ENCODE measurements around the gene MAP6.
A peak's percentile ranks its signal among the peaks of the same experiment; 100 is the strongest.

MAP6 gene

GRCh38 chr11:75631086-75631730 lies 37.6 kb downstream of the MAP6 start:
- DNase-seq (ENCODE audit: low spot score) = no peak

DNA sequence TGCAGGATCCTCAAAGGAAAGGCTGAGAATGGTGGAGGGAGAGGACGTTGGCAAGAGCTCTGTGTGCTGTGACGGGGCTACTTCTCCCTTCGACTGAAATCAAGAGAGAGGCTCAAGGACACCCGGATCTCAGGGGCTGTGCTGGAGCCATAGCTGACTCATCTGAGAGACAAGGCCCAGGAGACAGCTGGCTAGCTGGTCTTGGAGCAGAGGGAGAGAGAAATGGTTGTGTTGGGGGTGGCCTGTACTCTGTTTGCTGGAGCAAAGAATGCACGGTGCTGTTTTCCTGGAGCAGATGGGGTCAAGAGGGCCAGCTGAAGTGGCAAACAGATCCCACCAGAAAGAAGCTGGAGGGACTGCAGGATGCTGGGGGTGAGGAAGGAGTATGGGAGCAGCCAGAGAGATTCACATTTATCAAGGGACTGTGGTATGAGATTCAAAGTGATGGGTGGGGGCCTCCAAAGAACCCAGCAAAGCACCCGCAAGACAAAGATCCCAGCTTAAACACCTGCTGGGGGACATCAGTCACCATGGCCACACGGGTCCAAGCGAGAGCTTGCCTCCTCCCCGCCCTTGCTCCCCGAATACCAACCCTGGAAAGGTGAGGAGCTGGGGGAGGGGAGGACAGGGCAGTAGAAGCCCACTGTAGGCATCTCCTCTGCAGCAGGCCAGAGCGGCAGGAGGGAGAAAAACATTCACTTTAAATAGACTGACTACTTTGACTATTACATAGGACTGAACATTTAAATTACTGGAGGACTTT lies 40.8 kb downstream of the MAP6 start:
- DNase-seq (ENCODE audit: low spot score) = no peak

DNA sequence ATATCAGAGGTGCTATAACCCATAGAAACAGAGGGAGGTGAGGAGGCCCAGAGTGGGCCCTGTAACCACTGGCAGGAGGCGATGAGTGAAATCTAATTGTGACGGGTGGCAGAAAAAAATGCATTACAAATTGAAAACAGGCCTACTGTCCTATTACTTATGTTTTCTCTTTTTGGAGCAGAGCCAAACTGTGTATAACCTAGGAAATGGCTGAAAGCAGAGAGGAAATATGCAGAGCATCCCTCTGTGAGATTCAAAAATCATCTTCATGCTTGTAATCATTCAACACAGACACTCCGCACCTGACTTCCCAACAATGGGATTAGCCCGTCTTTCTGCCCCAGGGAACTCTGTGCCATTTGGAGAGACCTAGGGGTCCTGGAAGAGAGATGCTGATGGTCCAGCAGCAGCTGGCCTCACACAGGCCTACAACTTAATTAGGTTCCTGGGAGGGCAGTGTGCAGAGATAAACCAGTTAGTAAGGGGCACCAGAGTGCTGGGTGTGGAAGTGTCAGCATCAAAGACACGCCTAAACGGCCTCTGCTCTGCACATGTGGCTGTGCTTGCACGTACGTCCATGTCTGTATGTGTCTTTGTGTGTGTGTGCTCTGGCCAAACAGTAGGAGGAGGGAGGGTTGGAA lies 41.8 kb downstream of the MAP6 start:
- DNase-seq (ENCODE audit: low spot score) = no peak

GRCh38 chr11:75625991-75626888 lies 42.6 kb downstream of the MAP6 start:
- no peak for DNase-seq (ENCODE audit: low spot score)

DNA sequence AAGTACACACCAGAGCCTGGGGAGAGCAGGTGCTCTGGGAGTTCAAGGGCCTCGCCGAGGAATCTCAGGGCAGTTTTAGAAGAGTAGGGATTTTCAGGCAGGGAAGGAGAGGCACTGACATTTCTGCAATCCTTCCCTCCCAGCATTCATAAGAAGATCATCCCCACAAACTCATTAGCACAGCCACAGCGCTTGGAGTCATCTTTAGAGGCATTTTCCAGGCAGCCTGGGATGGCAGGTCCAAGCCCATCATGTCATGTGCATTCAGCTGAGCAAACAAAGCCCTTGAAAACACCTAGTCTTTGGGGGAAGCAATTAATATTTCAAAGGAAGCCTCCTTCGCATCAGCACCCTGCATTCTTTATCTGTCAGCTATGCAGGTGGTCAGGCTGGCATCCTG lies 43.8 kb downstream of the MAP6 start:
- DNase-seq (ENCODE audit: low spot score) = no peak

DNA sequence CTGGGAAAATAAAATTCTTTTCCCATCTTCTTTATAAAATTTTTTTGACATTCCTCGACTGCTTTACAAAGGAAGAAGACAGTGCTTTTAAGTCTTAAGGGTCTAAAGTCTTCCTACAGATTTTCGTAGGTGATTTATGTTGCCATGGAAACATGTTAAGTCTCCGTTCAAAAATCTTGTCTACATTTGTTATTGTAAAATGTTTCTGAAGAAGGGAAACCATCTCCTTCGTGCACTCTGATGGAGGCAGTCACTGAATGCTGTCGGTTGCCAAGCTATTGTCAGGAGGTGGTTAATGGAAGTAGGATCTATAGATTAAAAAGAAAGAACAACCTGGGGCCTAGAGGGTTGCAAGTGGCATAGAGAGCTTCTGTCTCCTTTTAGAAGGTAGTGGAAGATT lies 52.6 kb downstream of the MAP6 start:
- no peak for DNase-seq (ENCODE audit: low spot score)

DNA sequence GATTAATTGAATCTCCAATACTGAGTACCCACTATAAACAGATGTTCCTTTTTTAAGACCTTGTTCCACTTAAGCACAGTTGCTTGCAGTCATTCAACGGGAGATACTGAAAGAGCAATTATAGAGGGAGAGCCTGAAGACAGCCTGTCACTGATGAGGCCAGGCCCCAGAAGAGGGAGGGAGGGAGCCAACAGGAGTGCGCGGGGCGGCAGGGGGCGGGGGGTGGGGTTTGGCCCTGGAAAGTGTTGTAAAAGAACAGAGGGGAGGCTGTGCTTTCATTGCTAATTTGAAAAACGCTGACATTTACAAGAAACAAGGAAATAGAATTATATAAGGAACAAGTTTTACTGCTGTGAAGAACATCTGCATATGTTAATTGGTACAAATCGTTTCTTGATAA lies 53.1 kb downstream of the MAP6 start:
- DNase-seq (ENCODE audit: low spot score) = no peak

DNA sequence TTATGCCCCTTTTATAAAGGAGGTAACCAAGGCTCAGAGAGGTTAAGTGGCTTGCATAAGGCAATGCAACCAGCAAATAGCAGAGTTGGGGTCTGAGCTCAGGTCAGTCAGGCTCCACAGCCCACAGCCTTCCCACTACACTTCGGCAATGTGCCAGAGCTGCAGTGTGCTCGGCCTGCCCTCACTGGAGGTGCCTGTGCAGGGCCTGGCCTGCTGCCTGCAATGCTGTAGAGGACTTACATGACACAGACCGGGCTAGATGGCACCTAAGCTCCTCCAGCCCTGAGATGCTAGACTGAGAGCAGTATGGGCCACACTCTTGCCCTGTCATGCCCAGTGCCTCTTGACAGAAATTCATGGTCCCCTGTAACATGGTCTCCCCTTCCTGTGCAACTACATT lies 57.0 kb downstream of the MAP6 start:
- no peak for DNase-seq (ENCODE audit: low spot score)

GRCh38 chr11:75606099-75606498 lies 62.7 kb downstream of the MAP6 start:
- DNase-seq (ENCODE audit: low spot score) = no peak

GRCh38 chr11:75603791-75604736 lies 64.8 kb downstream of the MAP6 start:
- DNase-seq (ENCODE audit: low spot score) = peak; percentile 79

DNA sequence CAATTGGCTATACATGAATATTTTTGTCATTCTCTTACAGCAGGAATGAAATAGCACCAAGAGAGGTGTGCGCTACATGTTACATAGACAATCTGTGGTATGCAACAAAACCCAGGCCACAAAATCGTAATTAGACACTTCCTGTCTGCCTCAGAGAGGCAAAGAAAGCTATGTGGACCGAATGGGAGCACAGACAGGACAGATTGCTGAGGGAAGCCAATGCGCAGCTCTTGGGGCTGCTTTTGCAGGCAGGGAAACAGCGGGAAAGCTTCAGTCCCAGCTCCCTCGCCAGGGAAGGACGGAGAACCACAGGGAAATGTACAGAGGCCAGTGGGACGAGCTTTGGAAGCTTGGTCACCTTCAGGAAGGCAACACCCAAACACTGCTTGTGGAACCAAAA lies 65.9 kb downstream of the MAP6 start:
- peak; percentile 12 for DNase-seq (ENCODE audit: low spot score)

GRCh38 chr11:75601494-75601893 lies 67.3 kb downstream of the MAP6 start:
- no peak for DNase-seq (ENCODE audit: low spot score)

- DNase-seq (ENCODE audit: low spot score) = no peak
Observed at GRCh38 chr11:75600356-75600755, 68.5 kb downstream of the MAP6 start.

DNA sequence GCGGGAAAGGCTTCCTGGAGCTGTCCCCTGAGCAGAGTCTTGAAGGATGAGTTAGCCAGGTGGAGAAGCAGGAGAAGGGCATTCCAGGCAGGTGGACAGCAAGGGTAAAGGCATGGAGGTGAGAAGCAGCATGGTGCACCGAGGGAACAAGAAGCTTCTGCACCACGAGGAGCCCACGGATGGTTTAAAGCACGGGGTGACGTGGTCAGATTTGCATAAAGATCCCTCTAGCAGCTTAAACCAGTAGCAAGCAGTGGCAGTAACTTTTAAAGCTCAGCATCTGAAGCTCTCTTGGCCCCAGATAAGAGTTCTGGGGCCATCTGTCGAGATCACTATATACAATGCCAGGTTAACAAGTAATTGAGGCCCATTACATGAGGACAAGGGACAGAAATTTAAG lies 69.9 kb downstream of the MAP6 start:
- DNase-seq (ENCODE audit: low spot score) = no peak

GRCh38 chr11:75598264-75598663 lies 70.6 kb downstream of the MAP6 start:
- no peak for DNase-seq (ENCODE audit: low spot score)

DNA sequence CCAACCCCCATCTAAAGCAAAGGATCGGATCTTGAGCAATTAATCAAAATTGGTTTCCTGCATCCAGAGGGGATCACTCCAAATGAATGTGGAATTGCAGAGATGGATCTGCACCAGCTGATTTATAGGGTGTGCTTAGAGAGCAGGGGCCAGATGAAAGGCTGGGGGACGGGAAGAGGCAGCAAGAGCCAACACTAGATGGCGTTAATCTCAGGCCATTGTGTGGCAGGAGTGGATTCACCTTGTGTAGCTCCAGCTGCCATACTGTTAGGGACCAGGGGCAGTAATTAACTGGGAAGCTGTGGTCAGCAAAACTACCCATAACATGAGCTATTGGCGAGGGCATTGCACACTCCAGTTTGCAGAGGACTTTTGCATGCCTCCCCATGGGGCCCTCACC lies 71.2 kb downstream of the MAP6 start:
- peak; percentile 44 for DNase-seq (ENCODE audit: low spot score)

DNA sequence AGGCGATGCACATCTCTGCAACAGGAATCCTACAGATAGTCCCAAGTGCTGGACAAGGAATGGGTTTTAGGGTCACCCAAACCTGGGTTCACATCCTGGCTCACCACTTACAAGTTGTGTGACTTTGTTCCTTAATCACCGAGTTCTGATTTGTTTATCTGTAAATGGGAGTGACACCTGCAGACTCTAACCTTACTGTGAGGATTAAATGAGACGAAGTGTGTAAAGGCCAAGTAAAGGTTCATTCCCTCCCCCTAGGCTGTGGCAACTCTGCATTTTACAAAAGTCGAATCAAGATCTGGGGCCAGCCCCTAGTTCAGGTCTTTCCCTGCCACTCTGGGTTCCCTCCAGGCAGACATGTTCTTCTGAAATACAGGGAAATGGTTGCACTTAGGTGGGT lies 71.9 kb downstream of the MAP6 start:
- DNase-seq (ENCODE audit: low spot score) = no peak

DNA sequence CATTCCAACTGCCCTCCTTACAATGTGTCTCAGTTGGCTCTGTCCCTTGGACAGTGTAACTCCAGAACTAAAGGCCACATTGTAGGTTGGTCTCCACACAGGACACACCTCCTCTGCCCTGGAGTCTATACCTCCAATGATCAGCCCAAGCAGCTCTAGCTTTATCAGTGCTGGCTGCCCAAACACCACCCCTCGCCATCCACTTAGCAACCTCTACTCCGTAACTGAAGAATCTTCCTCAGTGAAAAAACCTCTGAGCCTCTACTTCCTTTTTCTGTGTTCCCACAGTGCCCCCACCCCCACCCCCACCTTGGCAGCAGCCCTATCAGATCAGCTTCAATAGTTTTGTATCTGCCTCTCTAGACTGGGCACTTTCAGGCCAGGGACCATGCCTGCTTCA lies 73.4 kb downstream of the MAP6 start:
- no peak for DNase-seq (ENCODE audit: low spot score)

GRCh38 chr11:75594211-75594610 lies 74.6 kb downstream of the MAP6 start:
- no peak for DNase-seq (ENCODE audit: low spot score)

DNA sequence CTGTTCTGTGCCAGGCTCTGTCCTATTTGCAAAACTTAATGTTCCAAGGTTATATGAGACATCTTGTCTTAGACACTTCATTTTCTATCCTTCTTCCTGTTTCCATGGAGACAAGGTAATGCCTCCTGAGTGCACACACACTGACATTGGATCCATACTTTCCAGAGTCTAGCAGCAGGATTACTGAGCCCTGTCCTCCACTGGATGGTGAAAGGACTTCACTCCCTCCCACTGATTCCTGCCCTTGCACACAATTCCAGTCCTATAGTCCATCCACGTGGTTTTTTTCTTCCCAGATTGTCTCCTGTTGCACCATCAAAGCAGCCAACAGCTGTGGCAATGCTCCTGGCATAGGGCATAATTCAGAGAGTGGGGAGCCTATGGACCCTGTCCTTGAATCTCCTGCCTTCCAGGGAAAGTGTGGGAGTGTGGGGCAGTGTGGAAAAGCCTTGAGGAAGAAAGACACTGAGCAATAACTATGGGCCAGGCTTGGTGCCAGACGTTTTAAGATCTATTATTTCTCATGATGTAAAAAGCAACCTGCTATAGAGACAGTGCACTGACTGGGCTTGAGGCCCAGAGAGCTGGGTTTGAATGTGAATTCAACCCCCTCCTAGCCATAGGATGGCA lies 75.4 kb downstream of the MAP6 start:
- DNase-seq (ENCODE audit: low spot score) = no peak

GRCh38 chr11:75592715-75593114 lies 76.1 kb downstream of the MAP6 start:
- DNase-seq (ENCODE audit: low spot score) = no peak
